HG02973 (cell line): ENCODE data around the gene LRRC3C.

Source experiments
- ATAC-seq: cut with Tn5 transposase; IDR thresholded peaks from one replicate; pipeline ENCODE4 v1.9.1; 2021; ENCODE audit warnings: moderate library complexity; ENCODE audit not compliant: unreplicated experiment

The LRRC3C gene

DNA sequence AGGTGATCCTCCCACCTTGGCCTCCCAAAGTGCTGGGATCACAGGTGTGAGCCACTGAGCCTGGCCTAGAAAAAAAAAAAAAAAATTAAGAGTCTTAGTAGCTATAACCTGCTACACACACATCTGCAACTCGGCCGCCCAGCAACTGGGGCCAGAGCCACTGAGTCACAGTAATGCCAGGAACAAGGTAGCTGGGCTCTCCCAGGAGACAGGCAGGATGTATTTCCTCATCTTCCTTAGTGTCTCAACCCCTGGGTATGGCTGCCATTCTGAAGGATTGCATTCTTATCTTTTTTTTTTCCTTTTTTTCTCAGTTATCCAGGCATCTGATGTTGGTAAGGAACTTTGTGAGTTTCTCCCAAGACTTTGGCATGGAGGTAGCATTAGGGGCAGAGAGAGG lies 46.0 kb downstream of the LRRC3C start:
- ATAC-seq, result no peak

GRCh38 chr17:39974433-39974832 lies 46.9 kb downstream of the LRRC3C start:
- no peak for ATAC-seq

GRCh38 chr17:39975801-39976200 lies 48.3 kb downstream of the LRRC3C start:
- ATAC-seq, result no peak

- ATAC-seq, result no peak
Measured at GRCh38 chr17:39979016-39979670, 51.6 kb downstream of the LRRC3C start.

- peak; percentile 12 for ATAC-seq
Measured at GRCh38 chr17:39979893-39980350, 52.4 kb downstream of the LRRC3C start.

GRCh38 chr17:39980351-39981206 lies 53.0 kb downstream of the LRRC3C start, which contains the start of gene PSMD3:
Gene PSMD3 (plus strand): TSS chr17:39980807. CDS start chr17:39980971, 164 bp downstream.
- ATAC-seq, result peak; percentile 88

DNA sequence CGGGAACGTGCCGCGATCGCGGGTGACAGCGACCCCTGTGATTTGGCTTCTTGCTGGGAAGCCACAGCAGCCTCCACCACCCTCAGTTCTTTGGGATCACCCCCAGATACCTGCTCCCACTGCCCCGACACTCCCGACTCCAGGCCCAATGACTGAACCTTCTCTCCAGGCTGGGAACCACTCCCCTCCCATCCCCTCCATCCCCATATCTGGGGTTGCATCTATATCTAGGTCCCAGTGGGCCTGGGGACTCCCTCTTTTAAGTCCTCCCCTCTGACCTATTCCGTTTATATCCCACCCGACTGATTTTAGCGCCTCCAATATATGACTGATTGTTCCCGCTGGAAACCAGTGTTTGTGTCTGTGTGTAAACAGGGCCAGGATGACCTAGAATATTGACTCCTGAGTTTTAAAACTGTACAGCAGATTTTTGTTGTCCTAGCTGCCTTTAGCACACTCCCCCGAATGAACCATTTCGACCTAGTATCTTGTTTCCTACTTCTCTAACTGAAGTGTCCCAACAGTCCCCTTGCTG lies 53.7 kb downstream of the LRRC3C start:
- ATAC-seq, result no peak

DNA sequence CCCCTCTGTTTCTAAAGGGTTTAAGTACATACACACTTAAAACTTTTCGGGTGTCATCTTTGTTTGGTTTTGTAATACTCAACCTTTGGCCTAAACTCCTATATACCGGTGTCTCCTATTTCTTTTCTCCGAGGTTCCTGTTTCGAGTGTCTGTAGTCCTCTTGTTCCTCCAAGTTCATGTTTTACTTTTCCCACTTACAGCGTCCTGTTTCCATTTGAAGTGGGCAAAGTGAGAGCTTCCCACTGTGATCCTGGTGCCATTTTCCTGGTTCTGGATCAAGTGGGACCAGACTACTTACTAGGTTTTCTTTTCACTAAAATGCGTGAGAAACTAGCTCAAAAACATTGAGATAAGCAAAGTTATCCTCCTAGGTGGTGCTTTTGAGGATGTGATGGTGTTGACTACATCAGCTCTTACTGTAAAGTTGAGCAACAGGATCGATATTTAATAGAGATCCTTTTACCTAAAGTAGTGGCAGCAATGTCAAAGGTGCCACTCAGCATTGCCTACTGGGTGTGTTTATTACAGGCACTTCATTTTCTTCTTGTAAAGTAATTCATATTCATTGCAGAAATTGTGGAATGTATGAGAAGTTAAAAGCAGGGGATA lies 54.3 kb downstream of the LRRC3C start:
- ATAC-seq, result no peak

DNA sequence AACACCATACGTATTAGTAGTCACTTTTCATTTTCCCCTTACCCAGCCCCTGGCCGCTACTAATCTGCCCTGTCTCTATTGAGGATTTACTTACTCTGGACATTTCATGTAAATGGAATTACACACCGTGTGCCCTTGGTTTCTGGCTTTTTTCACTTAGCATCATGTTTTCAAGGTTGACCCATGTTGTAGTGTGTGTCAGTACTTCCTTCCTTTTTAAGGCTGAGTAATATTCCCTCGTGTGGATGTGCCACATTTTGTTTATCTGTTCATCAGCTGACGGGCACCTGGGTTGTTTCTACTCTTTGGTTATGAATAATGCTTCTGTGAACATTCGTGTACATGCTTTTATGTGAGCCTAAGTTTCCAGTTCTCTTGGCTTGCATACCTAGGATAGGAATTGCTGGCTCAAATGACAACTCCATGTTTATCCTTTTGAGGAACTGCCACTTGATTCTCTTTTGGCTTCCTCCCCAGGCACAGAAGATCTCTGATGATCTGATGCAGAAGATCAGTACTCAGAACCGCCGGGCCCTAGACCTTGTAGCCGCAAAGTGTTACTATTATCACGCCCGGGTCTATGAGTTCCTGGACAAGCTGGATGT lies 60.8 kb downstream of the LRRC3C start:
- no peak for ATAC-seq

DNA sequence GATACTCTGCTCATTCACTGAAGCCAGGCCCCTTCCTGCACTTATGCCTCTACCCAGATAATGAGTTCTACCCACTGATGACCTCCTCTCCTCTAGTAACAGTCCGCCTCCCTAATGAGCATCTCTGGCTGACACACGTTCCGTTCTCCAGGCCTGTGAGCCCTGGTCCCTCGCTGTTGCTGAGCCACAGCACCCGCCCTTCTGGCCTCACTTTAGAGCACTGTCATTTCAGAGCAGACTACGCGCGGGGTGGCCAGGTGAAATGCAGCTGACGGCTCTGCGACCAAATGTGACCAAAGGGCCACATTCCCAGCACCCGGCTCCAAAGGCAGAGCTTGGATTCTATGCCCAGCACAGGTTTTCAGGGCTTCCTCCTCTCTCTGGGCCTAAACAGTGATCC lies 66.9 kb downstream of the LRRC3C start:
- ATAC-seq, result no peak
